ENCODE measurements around the gene MAPK13.

The MAPK13 gene

DNA sequence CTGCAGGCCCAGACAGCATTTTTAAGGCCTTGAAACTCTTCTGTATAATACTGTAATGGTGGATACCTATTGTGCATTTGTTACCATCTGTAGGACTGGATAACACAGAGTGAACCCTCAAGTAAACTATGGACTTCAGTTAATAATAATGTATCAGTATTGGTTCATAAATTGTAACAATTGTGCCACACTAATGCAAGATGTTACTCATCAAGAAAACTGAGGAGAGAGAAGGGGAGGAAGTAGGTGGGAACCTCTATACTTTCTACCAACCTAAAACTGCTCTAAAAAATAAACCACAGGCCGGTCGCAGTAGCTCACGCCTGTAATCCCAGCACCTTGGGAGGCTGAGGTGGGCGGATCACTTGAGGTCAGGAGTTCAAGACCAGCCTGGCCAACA is 10.8 kb downstream of the MAPK13 start (continued):
- TF ChIP-seq ZNF175 (tag by site-specific recombination; IDR thresholded peaks at IDR 0.05) (no peak), ZNF350 (tag by site-specific recombination; IDR thresholded peaks at IDR 0.05) (no peak), ZNF670 (tag by site-specific recombination; IDR thresholded peaks at IDR 0.05; ENCODE audit: low read depth) (no peak), ZFP37 (tag by site-specific recombination; IDR thresholded peaks at IDR 0.05) (no peak)

DNA sequence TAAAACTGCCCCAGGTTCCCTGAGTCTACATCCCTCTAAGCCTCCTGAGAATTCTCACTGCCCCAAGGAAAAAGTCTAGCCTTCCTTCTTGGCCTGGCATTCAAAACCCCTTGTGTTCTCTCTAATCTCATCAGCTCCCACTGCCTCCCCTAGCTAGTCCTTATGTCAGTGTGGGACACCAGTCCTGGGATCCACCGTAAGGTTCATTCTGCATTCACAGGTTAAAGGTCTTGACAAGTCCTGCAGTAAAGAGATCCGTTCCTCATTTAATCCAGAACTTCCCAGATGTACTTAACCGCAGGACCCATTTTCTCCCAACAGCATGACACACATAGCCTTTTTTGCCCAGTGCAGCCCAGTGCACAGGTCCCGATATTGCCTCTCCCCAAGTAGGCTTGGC is 11.6 kb downstream of the MAPK13 start:
- POLR2A ChIA-PET = no interaction called here
- Histone ChIP-seq H3K9me3 (ENCODE audit: control insufficient read depth, insufficient read depth, low read depth, low read length) (no peaks in the 10 kb centered on the region), H3K4me1 (ENCODE audit: control insufficient read depth, insufficient read depth, low read length) (no peaks in the 10 kb centered on the region), H3K27ac (ENCODE audit: extremely low read depth, low read depth, low read length) (no peak overlapping the region), H3K36me3 (ENCODE audit: control insufficient read depth in 2 of 2, insufficient read depth in 1 of 2, low read length in 2 of 2) (peaks cover 0 to 11% of the 10 kb centered on the region in 2 experiments; a peak in 1 of 3 replicates), H3K4me3 (ENCODE audit: low read depth, low read length) (no peak overlapping the region)
- CTCF ChIA-PET = interaction anchor here (0.6 to 1.1 kb wide), 3 partner anchors 19 to 211 kb away, joined by 3 to 5 read pairs (median 4); no protein-coding TSS in a partner anchor
- TF ChIP-seq, protein P1, sequence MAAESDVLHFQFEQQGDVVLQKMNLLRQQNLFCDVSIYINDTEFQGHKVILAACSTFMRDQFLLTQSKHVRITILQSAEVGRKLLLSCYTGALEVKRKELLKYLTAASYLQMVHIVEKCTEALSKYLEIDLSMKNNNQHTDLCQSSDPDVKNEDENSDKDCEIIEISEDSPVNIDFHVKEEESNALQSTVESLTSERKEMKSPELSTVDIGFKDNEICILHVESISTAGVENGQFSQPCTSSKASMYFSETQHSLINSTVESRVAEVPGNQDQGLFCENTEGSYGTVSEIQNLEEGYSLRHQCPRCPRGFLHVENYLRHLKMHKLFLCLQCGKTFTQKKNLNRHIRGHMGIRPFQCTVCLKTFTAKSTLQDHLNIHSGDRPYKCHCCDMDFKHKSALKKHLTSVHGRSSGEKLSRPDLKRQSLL (tag by site-specific recombination; IDR thresholded peaks at IDR 0.05) = no peak
- TF ChIP-seq ZNF239 (tag by site-specific recombination; IDR thresholded peaks at IDR 0.05) = peak; percentile 85; the same call in 1 of the 2 replicates

DNA sequence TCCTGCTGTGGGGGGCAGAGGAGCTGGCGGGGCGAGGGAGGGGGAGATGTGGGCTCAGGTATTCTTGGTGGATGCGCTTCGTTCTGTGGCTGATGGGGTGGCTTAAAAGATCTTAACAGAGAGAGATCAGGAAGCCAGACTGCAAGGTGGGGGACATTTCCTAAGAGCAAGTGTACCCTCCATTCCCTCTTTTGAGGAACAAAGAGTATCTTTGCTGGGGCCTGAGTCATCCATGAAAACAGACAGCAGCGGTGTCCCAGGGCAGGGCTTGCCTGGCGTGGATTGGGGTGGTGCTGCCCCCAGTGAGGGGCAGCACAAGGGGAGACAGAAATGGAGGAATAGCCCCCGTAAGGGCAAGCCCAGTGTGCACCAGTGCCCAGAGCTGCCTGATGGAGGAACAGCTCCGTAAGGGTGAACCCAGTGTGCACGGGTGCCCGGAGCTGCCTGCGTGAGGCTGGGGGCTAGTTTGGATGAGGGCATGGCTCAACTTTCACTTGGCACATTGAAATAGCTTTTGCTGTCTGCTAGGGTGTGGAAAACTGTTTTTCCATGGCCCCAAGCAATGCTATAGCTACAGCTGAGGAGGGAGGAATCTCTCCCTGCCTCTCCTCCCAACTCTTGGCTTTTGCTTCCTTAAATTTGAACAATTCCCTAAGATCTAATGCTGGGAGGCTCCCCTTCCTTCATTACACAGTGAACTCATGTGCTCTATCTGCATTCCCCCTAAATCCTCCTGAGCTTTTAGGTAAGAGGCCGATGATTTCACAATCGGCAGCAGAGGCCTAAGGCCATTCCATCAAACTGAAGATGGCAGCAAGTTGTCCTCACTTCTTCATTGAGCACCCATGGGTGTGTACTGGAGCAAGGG is 12.9 kb downstream of the MAPK13 start:
- Histone ChIP-seq H3K27ac (ENCODE audit: extremely low read depth, low read depth, low read length) (no peak overlapping the region), H3K9me3 (ENCODE audit: control insufficient read depth, insufficient read depth, low read depth, low read length) (no peaks in the 10 kb centered on the region), H3K4me3 (ENCODE audit: low read depth, low read length) (no peak overlapping the region), H3K36me3 (ENCODE audit: control insufficient read depth in 2 of 2, insufficient read depth in 1 of 2, low read length in 2 of 2) (peaks cover 0 to 9% of the 10 kb centered on the region in 2 experiments; a peak in 1 of 3 replicates), H3K4me1 (ENCODE audit: control insufficient read depth, insufficient read depth, low read length) (no peaks in the 10 kb centered on the region)
- no peak for TF ChIP-seq ZNF426 (tag by site-specific recombination; IDR thresholded peaks at IDR 0.05)
- TF ChIP-seq BCL11B (tag by site-specific recombination; IDR thresholded peaks at IDR 0.05; ENCODE audit: low read depth) = no peak
- TF ChIP-seq, protein P2, sequence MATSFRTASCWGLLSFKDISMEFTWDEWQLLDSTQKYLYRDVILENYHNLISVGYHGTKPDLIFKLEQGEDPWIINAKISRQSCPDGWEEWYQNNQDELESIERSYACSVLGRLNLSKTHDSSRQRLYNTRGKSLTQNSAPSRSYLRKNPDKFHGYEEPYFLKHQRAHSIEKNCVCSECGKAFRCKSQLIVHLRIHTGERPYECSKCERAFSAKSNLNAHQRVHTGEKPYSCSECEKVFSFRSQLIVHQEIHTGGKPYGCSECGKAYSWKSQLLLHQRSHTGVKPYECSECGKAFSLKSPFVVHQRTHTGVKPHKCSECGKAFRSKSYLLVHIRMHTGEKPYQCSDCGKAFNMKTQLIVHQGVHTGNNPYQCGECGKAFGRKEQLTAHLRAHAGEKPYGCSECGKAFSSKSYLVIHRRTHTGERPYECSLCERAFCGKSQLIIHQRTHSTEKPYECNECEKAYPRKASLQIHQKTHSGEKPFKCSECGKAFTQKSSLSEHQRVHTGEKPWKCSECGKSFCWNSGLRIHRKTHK (tag by site-specific recombination; IDR thresholded peaks at IDR 0.05) = no peak
- TF ChIP-seq BCL11A (tag by site-specific recombination; IDR thresholded peaks at IDR 0.05; ENCODE audit: low read depth) = no peak
- TF ChIP-seq ZNF132 (tag by site-specific recombination; IDR thresholded peaks at IDR 0.05; ENCODE audit: borderline replicate concordance) = no peak
- TF ChIP-seq, protein P3, sequence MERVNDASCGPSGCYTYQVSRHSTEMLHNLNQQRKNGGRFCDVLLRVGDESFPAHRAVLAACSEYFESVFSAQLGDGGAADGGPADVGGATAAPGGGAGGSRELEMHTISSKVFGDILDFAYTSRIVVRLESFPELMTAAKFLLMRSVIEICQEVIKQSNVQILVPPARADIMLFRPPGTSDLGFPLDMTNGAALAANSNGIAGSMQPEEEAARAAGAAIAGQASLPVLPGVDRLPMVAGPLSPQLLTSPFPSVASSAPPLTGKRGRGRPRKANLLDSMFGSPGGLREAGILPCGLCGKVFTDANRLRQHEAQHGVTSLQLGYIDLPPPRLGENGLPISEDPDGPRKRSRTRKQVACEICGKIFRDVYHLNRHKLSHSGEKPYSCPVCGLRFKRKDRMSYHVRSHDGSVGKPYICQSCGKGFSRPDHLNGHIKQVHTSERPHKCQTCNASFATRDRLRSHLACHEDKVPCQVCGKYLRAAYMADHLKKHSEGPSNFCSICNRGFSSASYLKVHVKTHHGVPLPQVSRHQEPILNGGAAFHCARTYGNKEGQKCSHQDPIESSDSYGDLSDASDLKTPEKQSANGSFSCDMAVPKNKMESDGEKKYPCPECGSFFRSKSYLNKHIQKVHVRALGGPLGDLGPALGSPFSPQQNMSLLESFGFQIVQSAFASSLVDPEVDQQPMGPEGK (tag by site-specific recombination; IDR thresholded peaks at IDR 0.05) = no peak
- no peak for TF ChIP-seq ZNF354C (tag by site-specific recombination; IDR thresholded peaks at IDR 0.05; ENCODE audit: borderline replicate concordance, low read depth)
- no peak for TF ChIP-seq ZNF335 (tag by site-specific recombination; conservative IDR thresholded peaks at IDR 0.05)
- ChIA-PET POLR2A (no interaction called here), CTCF (interaction anchor here (0.5 to 1.1 kb wide), 2 partner anchors 10 to 1310 kb away, joined by 3 read pairs; no protein-coding TSS in a partner anchor)

Measured in HEK293 (cell line).